Testis (tissue), 3 donors: ENCODE measurements around the gene CROCC. TPM values are rescaled to one million over a fixed set of nuclear protein-coding genes. Genes with fewer than 3 reads are reported as not detected.

Experiments
- DNase-seq: peaks from one replicate; pipeline ENCODE4 v3.0.0-alpha.2; 2019
- H3K27ac ChIP-seq, 2 donors: fragments of 200-600 bp; sonication (generic); one replicate each; pipeline ENCODE4 v1.5.1; 2019
- H3K27me3 ChIP-seq: fragments of 200-600 bp; sonication (generic); one replicate; pipeline ENCODE4 v1.5.1; 2019
- H3K36me3 ChIP-seq: fragments of 200-600 bp; sonication (generic); one replicate; pipeline ENCODE4 v1.5.1; 2017; ENCODE audit warnings: low read depth; ENCODE audit errors: missing control alignments
- H3K4me1 ChIP-seq: fragments of 200-600 bp; sonication (generic); one replicate; pipeline ENCODE4 v1.5.1; 2019
- H3K4me3 ChIP-seq, 2 donors: fragments of 200-600 bp; sonication (generic); one replicate each; pipeline ENCODE4 v1.5.1; 2017 to 2019
- H3K9me3 ChIP-seq: fragments of 200-600 bp; sonication (generic); one replicate; pipeline ENCODE4 v1.5.1; 2017
- CTCF ChIP-seq, 3 experiments: fragments of 450-650 bp in 2 of 3; fragments of 200-600 bp in 1 of 3; sonication (generic) in 1 of 3; IDR thresholded peaks; one replicate each; pipeline ENCODE4 v1.5.1; 2016 to 2019; ENCODE audit warnings: antibody characterized with exemption in 3 of 3, mild to moderate bottlenecking in 2 of 3, moderate library complexity in 1 of 3
- POLR2A ChIP-seq: fragments of 450-650 bp; IDR thresholded peaks from one replicate; pipeline ENCODE4 v1.6.1; 2017; ENCODE audit warnings: antibody characterized with exemption, mild to moderate bottlenecking, moderate library complexity
- WGBS, 2 donors: methylation state at CpG; one replicate each; pipeline ENCODE4 v1.1.5; 2018; 5-methylcytosine and 5-hydroxymethylcytosine counted together
- intact Hi-C: fragments of 100-400 bp; cut with DNase I; formaldehyde crosslinking; loops from one replicate; pipeline ENCODE4 v1.15.1; 2023; ENCODE audit warnings: low total_unique reads
- polyA plus RNA-seq: library from polyadenylated mRNA; stranded (reverse); fragments of 350-450 nt; fragmentation: Illumina TruSeq; extraction: RNeasy Lipid Tissue Mini Kit (QIAGEN cat#74804); gene quantifications from one replicate; pipeline ENCODE4 v1.2.3, GENCODE V29; 2014; ENCODE audit warnings: low read depth, low replicate concordance; ENCODE audit not compliant: insufficient read depth
- total RNA-seq, 2 donors: library from RNA; depleted of rRNA; stranded (reverse); fragments of >200 nt; gene quantifications; one replicate each; pipeline ENCODE4 v1.2.3, GENCODE V29; 2016

The CROCC gene
- total and polyA plus RNA-seq, 3 donors from 2014 or later = 18.8 to 49.2 (median 49.1) TPM

- no peaks in the 10 kb centered on the region for H3K27me3 ChIP-seq
- no peaks in the 10 kb centered on the region for H3K36me3 ChIP-seq
- intact Hi-C loops = no loop called here
- peak overlapping the region; percentile 85 to 99 for H3K27ac ChIP-seq
- H3K4me1 ChIP-seq = peaks cover 7% of the 10 kb centered on the region
- H3K9me3 ChIP-seq = no peaks in the 10 kb centered on the region
- TF ChIP-seq POLR2A (no peak), CTCF (IDR thresholded peaks at IDR 0.05) (no peak)
- 68 to 74% methylated on average over 11 of the region's 11 CpGs for WGBS, 2 donors
- H3K4me3 ChIP-seq = no peak overlapping the region
- DNase-seq = no peak
Measured at GRCh38 chr1:16905868-16906702, 15.6 kb upstream of the CROCC start.

GRCh38 chr1:16906873-16907272 is 14.9 kb upstream of the CROCC start:
- Histone ChIP-seq H3K27me3 (no peaks in the 10 kb centered on the region), H3K4me1 (peaks cover 7% of the 10 kb centered on the region), H3K4me3 (no peak overlapping the region), H3K36me3 (no peaks in the 10 kb centered on the region), H3K27ac (no peak overlapping the region), H3K9me3 (no peaks in the 10 kb centered on the region)
- TF ChIP-seq CTCF (IDR thresholded peaks at IDR 0.05) (no peak), POLR2A (no peak)
- WGBS, 2 donors = 77 to 92% methylated on average over 4 of the region's 4 CpGs
- no peak for DNase-seq
- intact Hi-C loops = no loop called here

- DNase-seq = no peak
Measured at GRCh38 chr1:16907870-16908758, 13.6 kb upstream of the CROCC start.

More at GRCh38 chr1:16907870-16908758, 13.6 kb upstream of the CROCC start:
- 87 to 88% methylated on average over 15 of the region's 15 CpGs for WGBS, 2 donors
- peaks cover 11% of the 10 kb centered on the region for H3K4me1 ChIP-seq
- no peaks in the 10 kb centered on the region for H3K27me3 ChIP-seq
- H3K4me3 ChIP-seq = no peak overlapping the region
- no peak overlapping the region for H3K27ac ChIP-seq
- no peaks in the 10 kb centered on the region for H3K36me3 ChIP-seq
- no peaks in the 10 kb centered on the region for H3K9me3 ChIP-seq
- TF ChIP-seq POLR2A = no peak
- no peak for TF ChIP-seq CTCF (IDR thresholded peaks at IDR 0.05)
- intact Hi-C loops = no loop called here
